AG04450 (cell line): Measurements from ENCODE around the gene TCTN1. TPM values are rescaled to one million over a fixed set of nuclear protein-coding genes. Genes with fewer than 3 reads are reported as not detected.

Experiments used
- CTCF ChIA-PET: fragments of 300-600, 350-600 bp; formaldehyde crosslinking; extraction: SDS; loops from one replicate; lab custom pipeline; 2022; ENCODE audit warnings: antibody characterized with exemption, inconsistent platforms; lab: Charles Lee
- POLR2A ChIA-PET: fragments of 350-600 bp; formaldehyde crosslinking; extraction: SDS; loops from one replicate; lab custom pipeline; 2021; ENCODE audit warnings: antibody characterized with exemption, inconsistent platforms; lab: Yijun Ruan, JAX
- DNase-seq: peaks from one replicate; pipeline ENCODE4 v3.0.0-alpha.2; 2011; ENCODE audit warnings: low read depth, low spot score
- H3K27ac ChIP-seq: one replicate; pipeline ENCODE4 v1.5.1; 2012; ENCODE audit warnings: low read depth, low read length, control low read depth
- H3K27me3 ChIP-seq: one replicate; pipeline ENCODE4 v1.6.0; 2012; ENCODE audit warnings: low read length; ENCODE audit not compliant: control insufficient read depth, insufficient read depth
- H3K4me3 ChIP-seq: 2 replicates; pipeline ENCODE4 v1.5.1; 2011; ENCODE audit warnings: mild to moderate bottlenecking, low read depth, low read length, control low read depth
- H3K9me3 ChIP-seq: 2 replicates; pipeline ENCODE4 v1.5.1; 2012; ENCODE audit warnings: low read length; ENCODE audit not compliant: control insufficient read depth, insufficient read depth
- polyA plus RNA-seq: library from polyadenylated mRNA; depleted of rRNA; stranded (reverse); fragments of >200 nt; gene quantifications from 2 replicates; pipeline ENCODE4 v1.2.3, GENCODE V29; 2011
- TF ChIP-seq, protein P1 (sequence below): IDR thresholded peaks from 2 replicates; pipeline ENCODE4 v1.5.1; 2011; ENCODE audit warnings: low read depth, low read length, control low read depth, inconsistent platforms

The TCTN1 gene
- polyA plus RNA-seq, 1 experiment: 35.4 TPM

DNA sequence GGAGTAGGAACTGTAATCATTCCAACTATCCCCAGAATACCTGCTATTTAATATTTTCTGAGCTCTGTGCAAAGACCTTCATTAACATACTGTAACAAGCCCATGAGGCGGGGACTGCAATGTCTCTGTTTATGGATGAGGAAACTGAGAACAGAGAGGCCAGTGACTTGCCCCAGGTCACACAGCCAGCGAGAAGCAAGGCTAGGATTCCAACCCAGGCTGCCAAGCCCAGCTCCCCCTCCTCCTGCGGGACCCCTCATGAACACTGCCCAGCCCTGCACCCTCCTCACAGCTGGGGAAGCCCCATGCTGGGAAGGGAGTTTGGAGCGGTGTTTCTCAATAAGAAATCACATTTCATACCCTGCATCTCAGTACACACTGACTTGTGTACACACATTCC, 64.1 kb downstream of the TCTN1 start:
- TF ChIP-seq, protein P1, sequence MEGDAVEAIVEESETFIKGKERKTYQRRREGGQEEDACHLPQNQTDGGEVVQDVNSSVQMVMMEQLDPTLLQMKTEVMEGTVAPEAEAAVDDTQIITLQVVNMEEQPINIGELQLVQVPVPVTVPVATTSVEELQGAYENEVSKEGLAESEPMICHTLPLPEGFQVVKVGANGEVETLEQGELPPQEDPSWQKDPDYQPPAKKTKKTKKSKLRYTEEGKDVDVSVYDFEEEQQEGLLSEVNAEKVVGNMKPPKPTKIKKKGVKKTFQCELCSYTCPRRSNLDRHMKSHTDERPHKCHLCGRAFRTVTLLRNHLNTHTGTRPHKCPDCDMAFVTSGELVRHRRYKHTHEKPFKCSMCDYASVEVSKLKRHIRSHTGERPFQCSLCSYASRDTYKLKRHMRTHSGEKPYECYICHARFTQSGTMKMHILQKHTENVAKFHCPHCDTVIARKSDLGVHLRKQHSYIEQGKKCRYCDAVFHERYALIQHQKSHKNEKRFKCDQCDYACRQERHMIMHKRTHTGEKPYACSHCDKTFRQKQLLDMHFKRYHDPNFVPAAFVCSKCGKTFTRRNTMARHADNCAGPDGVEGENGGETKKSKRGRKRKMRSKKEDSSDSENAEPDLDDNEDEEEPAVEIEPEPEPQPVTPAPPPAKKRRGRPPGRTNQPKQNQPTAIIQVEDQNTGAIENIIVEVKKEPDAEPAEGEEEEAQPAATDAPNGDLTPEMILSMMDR: no peak
- Histone ChIP-seq H3K27ac (no peak overlapping the region), H3K27me3 (peaks cover 4% of the 10 kb centered on the region), H3K9me3 (no peaks in the 10 kb centered on the region), H3K4me3 (no peak overlapping the region)
- ChIA-PET POLR2A (no interaction called here), CTCF (interaction anchor here (0.6 kb wide), 1 partner anchor 247 kb away, joined by 3 read pairs; no protein-coding TSS in a partner anchor)
- DNase-seq: no peak

DNA sequence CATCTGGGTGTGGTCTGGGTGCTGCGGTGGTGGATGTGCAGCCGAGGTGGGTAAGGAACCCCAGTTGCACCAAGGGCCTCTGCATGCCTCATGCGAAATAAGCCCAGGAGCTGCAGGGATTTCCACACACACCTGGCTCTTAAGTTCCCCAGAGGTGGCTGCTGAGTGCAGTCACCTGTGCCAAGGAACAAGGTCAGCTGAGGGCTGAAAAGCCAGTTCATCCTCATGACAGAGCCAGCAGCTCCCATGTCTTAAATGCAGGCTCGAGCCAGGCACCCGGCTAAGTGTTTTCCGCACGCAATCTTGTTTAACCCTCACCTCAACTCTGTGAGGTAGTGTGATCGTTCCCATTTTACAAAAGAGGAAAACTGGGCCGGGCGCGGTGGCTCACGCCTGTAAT, 65.3 kb downstream of the TCTN1 start:
- Histone ChIP-seq H3K4me3 (no peak overlapping the region), H3K9me3 (no peaks in the 10 kb centered on the region), H3K27me3 (peaks cover 4% of the 10 kb centered on the region), H3K27ac (no peak overlapping the region)
- TF ChIP-seq, protein P1: no peak
- DNase-seq: no peak
- POLR2A ChIA-PET: no interaction called here
- CTCF ChIA-PET: no interaction called here

DNA sequence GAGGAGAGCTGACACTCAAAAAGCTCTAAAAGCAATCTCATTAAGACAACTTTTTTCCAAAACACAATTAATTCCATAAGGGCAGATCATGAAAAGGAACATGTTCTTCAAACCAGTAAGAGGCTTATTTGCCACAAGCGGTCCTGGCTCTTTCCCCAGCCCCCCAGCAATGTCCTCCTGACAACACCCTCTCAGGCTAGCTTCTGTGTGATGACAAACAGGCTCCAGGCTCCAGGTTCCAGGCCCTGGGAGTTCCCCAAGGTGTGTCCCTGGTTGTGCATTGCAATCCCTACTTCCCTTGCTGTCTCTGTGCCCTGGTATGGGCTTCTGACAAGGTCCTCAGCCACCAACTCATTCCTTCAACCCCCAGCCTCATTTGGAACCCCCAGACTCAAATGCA, 66.1 kb downstream of the TCTN1 start:
- H3K9me3 ChIP-seq: peaks cover under 1% of the 10 kb centered on the region; the same call in 1 of the 2 replicates
- H3K4me3 ChIP-seq: no peak overlapping the region
- ChIA-PET POLR2A (no interaction called here), CTCF (no interaction called here)
- no peak for DNase-seq
- peaks cover 6% of the 10 kb centered on the region for H3K27me3 ChIP-seq
- TF ChIP-seq, protein P1: no peak
- no peak overlapping the region for H3K27ac ChIP-seq

DNA sequence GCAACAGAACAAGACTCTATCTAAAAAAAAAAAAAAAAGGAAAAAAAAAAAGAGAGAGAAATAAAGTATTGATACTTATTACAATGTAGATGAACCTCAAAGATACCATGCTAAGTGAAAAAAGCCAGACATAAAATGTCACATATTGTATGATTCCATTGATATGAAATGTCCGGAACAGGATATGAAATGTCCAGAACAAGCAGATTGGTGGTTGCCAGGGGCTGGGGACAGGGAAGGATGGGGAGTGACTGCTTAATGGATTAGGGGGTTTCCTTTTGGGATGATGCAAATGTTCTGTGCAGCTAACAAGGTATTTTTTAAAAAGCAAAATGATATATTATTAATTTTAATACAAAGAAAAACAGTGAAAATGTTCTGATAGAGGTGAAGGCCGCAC, 70.0 kb downstream of the TCTN1 start:
- TF ChIP-seq, protein P1: no peak
- Histone ChIP-seq H3K27me3 (peaks cover 16% of the 10 kb centered on the region), H3K4me3 (no peak overlapping the region), H3K27ac (no peak overlapping the region), H3K9me3 (peaks cover 4% of the 10 kb centered on the region; the same call in 1 of the 2 replicates)
- CTCF ChIA-PET: no interaction called here
- DNase-seq: no peak
- POLR2A ChIA-PET: no interaction called here

DNA sequence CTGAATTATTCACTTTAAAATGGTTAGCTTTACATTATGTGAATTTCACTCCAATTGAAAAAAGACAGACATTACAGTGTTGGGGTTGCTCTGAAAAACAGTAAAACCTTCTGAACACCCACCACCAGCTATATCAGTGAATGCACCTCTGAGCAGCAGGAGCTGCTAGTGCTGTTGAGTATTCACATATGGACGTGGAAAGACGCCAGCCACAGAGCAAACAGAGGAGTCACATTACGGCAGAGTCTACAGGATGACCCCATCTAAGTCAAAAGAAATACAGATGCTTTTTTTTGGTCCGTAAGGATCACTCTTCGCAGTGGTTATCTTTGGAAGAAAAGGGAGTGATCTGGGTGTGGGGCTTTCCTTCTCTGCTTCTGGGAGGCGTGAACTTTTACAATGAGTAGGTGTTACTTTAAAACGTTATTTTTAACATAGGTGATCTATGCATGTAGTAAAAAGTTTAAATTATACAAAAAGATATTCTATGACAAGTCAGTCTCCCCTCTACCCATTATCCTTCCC, 70.4 kb downstream of the TCTN1 start:
- no peak overlapping the region for H3K4me3 ChIP-seq

More for the DNA sequence above, 70.4 kb downstream of the TCTN1 start:
- POLR2A ChIA-PET: no interaction called here
- DNase-seq: peak; percentile 42
- Histone ChIP-seq H3K27ac (no peak overlapping the region), H3K9me3 (peaks cover 4% of the 10 kb centered on the region; the same call in 1 of the 2 replicates), H3K27me3 (peaks cover 16% of the 10 kb centered on the region)
- CTCF ChIA-PET: no interaction called here
- TF ChIP-seq, protein P1: no peak
